Measurements from ENCODE around the gene ABTB1.

GRCh38 chr3:127707851-127708411, 35.2 kb downstream of the ABTB1 start:
- TF ChIP-seq MEF2A (IDR thresholded peaks at IDR 0.05; ENCODE audit: borderline replicate concordance, low read depth) (no peak), EP300 (IDR thresholded peaks at IDR 0.05; ENCODE audit: borderline replicate concordance in 1 of 2, low read depth in 1 of 2, low read length in 1 of 2) (no peak), SIN3A (IDR thresholded peaks at IDR 0.05; ENCODE audit: borderline replicate concordance, low read depth, low read length) (no peak), EZH2phosphoT487 (IDR thresholded peaks at IDR 0.05; ENCODE audit: borderline replicate concordance, low read depth) (no peak), TAF1 (IDR thresholded peaks at IDR 0.05; ENCODE audit: borderline replicate concordance, low read depth, low read length) (no peak), GABPA (IDR thresholded peaks at IDR 0.05; ENCODE audit: low read depth) (no peak)
- TF ChIP-seq, protein P1, sequence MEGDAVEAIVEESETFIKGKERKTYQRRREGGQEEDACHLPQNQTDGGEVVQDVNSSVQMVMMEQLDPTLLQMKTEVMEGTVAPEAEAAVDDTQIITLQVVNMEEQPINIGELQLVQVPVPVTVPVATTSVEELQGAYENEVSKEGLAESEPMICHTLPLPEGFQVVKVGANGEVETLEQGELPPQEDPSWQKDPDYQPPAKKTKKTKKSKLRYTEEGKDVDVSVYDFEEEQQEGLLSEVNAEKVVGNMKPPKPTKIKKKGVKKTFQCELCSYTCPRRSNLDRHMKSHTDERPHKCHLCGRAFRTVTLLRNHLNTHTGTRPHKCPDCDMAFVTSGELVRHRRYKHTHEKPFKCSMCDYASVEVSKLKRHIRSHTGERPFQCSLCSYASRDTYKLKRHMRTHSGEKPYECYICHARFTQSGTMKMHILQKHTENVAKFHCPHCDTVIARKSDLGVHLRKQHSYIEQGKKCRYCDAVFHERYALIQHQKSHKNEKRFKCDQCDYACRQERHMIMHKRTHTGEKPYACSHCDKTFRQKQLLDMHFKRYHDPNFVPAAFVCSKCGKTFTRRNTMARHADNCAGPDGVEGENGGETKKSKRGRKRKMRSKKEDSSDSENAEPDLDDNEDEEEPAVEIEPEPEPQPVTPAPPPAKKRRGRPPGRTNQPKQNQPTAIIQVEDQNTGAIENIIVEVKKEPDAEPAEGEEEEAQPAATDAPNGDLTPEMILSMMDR (IDR thresholded peaks at IDR 0.05) = no peak
- TF ChIP-seq, protein P2, sequence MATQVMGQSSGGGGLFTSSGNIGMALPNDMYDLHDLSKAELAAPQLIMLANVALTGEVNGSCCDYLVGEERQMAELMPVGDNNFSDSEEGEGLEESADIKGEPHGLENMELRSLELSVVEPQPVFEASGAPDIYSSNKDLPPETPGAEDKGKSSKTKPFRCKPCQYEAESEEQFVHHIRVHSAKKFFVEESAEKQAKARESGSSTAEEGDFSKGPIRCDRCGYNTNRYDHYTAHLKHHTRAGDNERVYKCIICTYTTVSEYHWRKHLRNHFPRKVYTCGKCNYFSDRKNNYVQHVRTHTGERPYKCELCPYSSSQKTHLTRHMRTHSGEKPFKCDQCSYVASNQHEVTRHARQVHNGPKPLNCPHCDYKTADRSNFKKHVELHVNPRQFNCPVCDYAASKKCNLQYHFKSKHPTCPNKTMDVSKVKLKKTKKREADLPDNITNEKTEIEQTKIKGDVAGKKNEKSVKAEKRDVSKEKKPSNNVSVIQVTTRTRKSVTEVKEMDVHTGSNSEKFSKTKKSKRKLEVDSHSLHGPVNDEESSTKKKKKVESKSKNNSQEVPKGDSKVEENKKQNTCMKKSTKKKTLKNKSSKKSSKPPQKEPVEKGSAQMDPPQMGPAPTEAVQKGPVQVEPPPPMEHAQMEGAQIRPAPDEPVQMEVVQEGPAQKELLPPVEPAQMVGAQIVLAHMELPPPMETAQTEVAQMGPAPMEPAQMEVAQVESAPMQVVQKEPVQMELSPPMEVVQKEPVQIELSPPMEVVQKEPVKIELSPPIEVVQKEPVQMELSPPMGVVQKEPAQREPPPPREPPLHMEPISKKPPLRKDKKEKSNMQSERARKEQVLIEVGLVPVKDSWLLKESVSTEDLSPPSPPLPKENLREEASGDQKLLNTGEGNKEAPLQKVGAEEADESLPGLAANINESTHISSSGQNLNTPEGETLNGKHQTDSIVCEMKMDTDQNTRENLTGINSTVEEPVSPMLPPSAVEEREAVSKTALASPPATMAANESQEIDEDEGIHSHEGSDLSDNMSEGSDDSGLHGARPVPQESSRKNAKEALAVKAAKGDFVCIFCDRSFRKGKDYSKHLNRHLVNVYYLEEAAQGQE (IDR thresholded peaks at IDR 0.05; ENCODE audit: low read depth, low read length) = no peak
